HG02588 (cell line): ENCODE measurements around the gene SLCO2B1.

Experiments
- ATAC-seq: cut with Tn5 transposase; IDR thresholded peaks from one replicate; pipeline ENCODE4 v1.9.1; 2021; ENCODE audit warnings: mild to moderate bottlenecking, moderate library complexity; ENCODE audit not compliant: unreplicated experiment

SLCO2B1 gene

GRCh38 chr11:75190652-75191329 is 39.9 kb downstream of the SLCO2B1 start:
- ATAC-seq, result no peak

- no peak for ATAC-seq
Measured at GRCh38 chr11:75191330-75191717, 40.4 kb downstream of the SLCO2B1 start.

- ATAC-seq, result no peak
Measured at GRCh38 chr11:75193271-75193670, 42.4 kb downstream of the SLCO2B1 start.

- no peak for ATAC-seq
Measured at GRCh38 chr11:75193711-75194110, 42.8 kb downstream of the SLCO2B1 start.

GRCh38 chr11:75194147-75194546 is 43.2 kb downstream of the SLCO2B1 start:
- no peak for ATAC-seq

- no peak for ATAC-seq
Measured at GRCh38 chr11:75195167-75195962, 44.5 kb downstream of the SLCO2B1 start.

GRCh38 chr11:75196426-75196825 is 45.5 kb downstream of the SLCO2B1 start:
- no peak for ATAC-seq

- ATAC-seq, result no peak
Measured at GRCh38 chr11:75197512-75198277, 46.8 kb downstream of the SLCO2B1 start.

- no peak for ATAC-seq
Measured at GRCh38 chr11:75198278-75198973, 47.5 kb downstream of the SLCO2B1 start.

GRCh38 chr11:75199412-75199955 is 48.6 kb downstream of the SLCO2B1 start:
- ATAC-seq, result no peak

- no peak for ATAC-seq
Measured at GRCh38 chr11:75200051-75200450, 49.1 kb downstream of the SLCO2B1 start.

- ATAC-seq, result no peak
Measured at GRCh38 chr11:75200531-75200930, 49.6 kb downstream of the SLCO2B1 start.

GRCh38 chr11:75201771-75202170 is 50.9 kb downstream of the SLCO2B1 start:
- no peak for ATAC-seq

- ATAC-seq, result no peak
Measured at GRCh38 chr11:75202195-75202594, 51.3 kb downstream of the SLCO2B1 start.

- no peak for ATAC-seq
Measured at GRCh38 chr11:75203138-75203537, 52.2 kb downstream of the SLCO2B1 start.

- no peak for ATAC-seq
Measured at GRCh38 chr11:75203641-75204011, 52.7 kb downstream of the SLCO2B1 start.

GRCh38 chr11:75204012-75204674 is 53.2 kb downstream of the SLCO2B1 start:
- no peak for ATAC-seq

- no peak for ATAC-seq
Measured at GRCh38 chr11:75204685-75205563, 54.0 kb downstream of the SLCO2B1 start.

- no peak for ATAC-seq
Measured at GRCh38 chr11:75205564-75206020, 54.7 kb downstream of the SLCO2B1 start.
